Body of pancreas (tissue), 4 donors: ENCODE results near the gene RBL2.

Experiments used
- POLR2A ChIP-seq, 3 donors: fragments of 450-650 bp; IDR thresholded peaks; one replicate each; pipeline ENCODE4 v1.6.1; 2016; ENCODE audit warnings: antibody characterized with exemption in 3 of 3, mild to moderate bottlenecking in 2 of 3
- TF ChIP-seq, protein P1 (sequence below), 7 experiments: fragments of 450-650 bp in 4 of 7; fragments of 200-600 bp in 3 of 7; sonication (generic) in 3 of 7; IDR thresholded peaks; one replicate each; pipeline ENCODE4 v1.5.1; 2016 to 2019; ENCODE audit warnings: antibody characterized with exemption in 7 of 7

DNA sequence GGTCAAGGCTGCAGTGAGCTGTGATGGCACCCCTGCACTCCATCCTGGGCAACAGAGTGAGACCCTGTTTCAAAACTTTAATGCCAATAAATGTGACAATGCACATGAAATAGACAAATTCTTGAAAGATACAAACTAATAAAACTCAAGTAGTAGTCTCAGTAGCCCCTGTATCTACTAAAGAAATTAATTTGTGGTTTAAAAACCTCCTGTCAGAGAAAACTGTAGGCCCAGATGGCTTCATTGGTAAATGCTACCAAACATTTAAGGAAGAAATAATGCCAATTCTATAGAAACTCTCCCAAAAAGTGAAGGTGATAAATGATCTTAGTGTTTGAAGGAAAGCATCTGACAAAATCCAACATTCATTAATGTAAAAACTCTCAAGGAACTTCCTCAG, 52.0 kb downstream of the RBL2 start:
- no peak for TF ChIP-seq POLR2A (IDR thresholded peaks at IDR 0.05)
- TF ChIP-seq, protein P1, sequence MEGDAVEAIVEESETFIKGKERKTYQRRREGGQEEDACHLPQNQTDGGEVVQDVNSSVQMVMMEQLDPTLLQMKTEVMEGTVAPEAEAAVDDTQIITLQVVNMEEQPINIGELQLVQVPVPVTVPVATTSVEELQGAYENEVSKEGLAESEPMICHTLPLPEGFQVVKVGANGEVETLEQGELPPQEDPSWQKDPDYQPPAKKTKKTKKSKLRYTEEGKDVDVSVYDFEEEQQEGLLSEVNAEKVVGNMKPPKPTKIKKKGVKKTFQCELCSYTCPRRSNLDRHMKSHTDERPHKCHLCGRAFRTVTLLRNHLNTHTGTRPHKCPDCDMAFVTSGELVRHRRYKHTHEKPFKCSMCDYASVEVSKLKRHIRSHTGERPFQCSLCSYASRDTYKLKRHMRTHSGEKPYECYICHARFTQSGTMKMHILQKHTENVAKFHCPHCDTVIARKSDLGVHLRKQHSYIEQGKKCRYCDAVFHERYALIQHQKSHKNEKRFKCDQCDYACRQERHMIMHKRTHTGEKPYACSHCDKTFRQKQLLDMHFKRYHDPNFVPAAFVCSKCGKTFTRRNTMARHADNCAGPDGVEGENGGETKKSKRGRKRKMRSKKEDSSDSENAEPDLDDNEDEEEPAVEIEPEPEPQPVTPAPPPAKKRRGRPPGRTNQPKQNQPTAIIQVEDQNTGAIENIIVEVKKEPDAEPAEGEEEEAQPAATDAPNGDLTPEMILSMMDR (IDR thresholded peaks at IDR 0.05): no peak
